Mucosa of rectum (tissue), 2 donors: ENCODE measurements around the gene TECTB.

Experiments used
- H3K27ac ChIP-seq, 2 donors: one replicate each; pipeline ENCODE4 v1.7.0; 2013; ENCODE audit warnings: inconsistent platforms in 2 of 2, low read depth in 2 of 2, low read length in 2 of 2
- H3K27me3 ChIP-seq, 2 donors: one replicate each; pipeline ENCODE4 v1.7.0; 2013; ENCODE audit warnings: low read length in 2 of 2; ENCODE audit not compliant: control insufficient read depth in 2 of 2, insufficient read depth in 2 of 2
- H3K36me3 ChIP-seq, 2 donors: one replicate each; pipeline ENCODE4 v1.7.0; 2013; ENCODE audit warnings: low read length in 2 of 2; ENCODE audit not compliant: control insufficient read depth in 2 of 2, insufficient read depth in 2 of 2
- H3K4me1 ChIP-seq, 2 donors: one replicate each; pipeline ENCODE4 v1.7.0; 2013; ENCODE audit warnings: low read length in 2 of 2, mild to moderate bottlenecking in 1 of 2; ENCODE audit not compliant: control insufficient read depth in 2 of 2, insufficient read depth in 2 of 2
- H3K4me3 ChIP-seq, 2 donors: one replicate each; pipeline ENCODE4 v1.7.0; 2013; ENCODE audit warnings: low read length in 2 of 2
- H3K9ac ChIP-seq, 2 donors: one replicate each; pipeline ENCODE4 v1.7.0; 2013; ENCODE audit warnings: low read length in 2 of 2, low read depth in 1 of 2, mild to moderate bottlenecking in 1 of 2
- H3K9me3 ChIP-seq, 2 donors: one replicate each; pipeline ENCODE4 v1.7.0; 2013; ENCODE audit warnings: low read length in 2 of 2; ENCODE audit not compliant: control insufficient read depth in 2 of 2
- donor health status: healthy.
- donor health status: Normal muscosa, but diverticular disease.

The TECTB gene

GRCh38 chr10:112353046-112353445, 69.8 kb downstream of the TECTB start:
- peaks cover under 1 to 1% of the 10 kb centered on the region in 2 donors for H3K4me1 ChIP-seq
- H3K4me3 ChIP-seq, result no peak overlapping the region
- no peaks in the 10 kb centered on the region for H3K36me3 ChIP-seq
- no peaks in the 10 kb centered on the region for H3K27me3 ChIP-seq
- no peak overlapping the region for H3K9ac ChIP-seq
- no peak overlapping the region for H3K27ac ChIP-seq
- no peaks in the 10 kb centered on the region for H3K9me3 ChIP-seq
